Prostate gland (tissue), 2 donors: ENCODE measurements around the gene PLXND1.

ENCODE experiments used
- POLR2A ChIP-seq: fragments of 450-650 bp; IDR thresholded peaks from one replicate; pipeline ENCODE4 v1.6.1; 2016; ENCODE audit warnings: antibody characterized with exemption, mild to moderate bottlenecking
- TF ChIP-seq, protein P1 (sequence below), 4 experiments: fragments of 200-600 bp in 2 of 4; fragments of 450-650 bp in 2 of 4; sonication (generic) in 2 of 4; IDR thresholded peaks; 1 replicate in 3 of 4; 2 replicates in 1 of 4; pipeline ENCODE4 v1.5.1; 2016 to 2019; ENCODE audit warnings: antibody characterized with exemption in 4 of 4, mild to moderate bottlenecking in 2 of 4, moderate library complexity in 2 of 4

DNA sequence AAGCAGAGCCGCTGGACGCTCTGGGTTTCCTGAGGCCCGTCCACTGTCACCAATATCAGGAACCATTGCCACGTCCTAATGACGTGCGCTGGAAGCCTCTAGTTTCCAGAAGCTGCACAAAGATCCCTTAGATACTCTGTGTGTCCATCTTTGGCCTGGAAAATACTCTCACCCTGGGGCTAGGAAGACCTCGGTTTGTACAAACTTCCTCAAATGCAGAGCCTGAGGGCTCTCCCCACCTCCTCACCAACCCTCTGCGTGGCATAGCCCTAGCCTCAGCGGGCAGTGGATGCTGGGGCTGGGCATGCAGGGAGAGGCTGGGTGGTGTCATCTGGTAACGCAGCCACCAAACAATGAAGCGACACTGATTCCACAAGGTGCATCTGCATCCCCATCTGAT lies 74.8 kb downstream of the PLXND1 start:
- TF ChIP-seq, protein P1, sequence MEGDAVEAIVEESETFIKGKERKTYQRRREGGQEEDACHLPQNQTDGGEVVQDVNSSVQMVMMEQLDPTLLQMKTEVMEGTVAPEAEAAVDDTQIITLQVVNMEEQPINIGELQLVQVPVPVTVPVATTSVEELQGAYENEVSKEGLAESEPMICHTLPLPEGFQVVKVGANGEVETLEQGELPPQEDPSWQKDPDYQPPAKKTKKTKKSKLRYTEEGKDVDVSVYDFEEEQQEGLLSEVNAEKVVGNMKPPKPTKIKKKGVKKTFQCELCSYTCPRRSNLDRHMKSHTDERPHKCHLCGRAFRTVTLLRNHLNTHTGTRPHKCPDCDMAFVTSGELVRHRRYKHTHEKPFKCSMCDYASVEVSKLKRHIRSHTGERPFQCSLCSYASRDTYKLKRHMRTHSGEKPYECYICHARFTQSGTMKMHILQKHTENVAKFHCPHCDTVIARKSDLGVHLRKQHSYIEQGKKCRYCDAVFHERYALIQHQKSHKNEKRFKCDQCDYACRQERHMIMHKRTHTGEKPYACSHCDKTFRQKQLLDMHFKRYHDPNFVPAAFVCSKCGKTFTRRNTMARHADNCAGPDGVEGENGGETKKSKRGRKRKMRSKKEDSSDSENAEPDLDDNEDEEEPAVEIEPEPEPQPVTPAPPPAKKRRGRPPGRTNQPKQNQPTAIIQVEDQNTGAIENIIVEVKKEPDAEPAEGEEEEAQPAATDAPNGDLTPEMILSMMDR (IDR thresholded peaks at IDR 0.05), result no peak
- TF ChIP-seq POLR2A, result no peak
